Putamen (tissue), 1 donor: ENCODE measurements around the gene AFMID.
"Not testable (repeated sequence)": the region's sequence is repeated elsewhere in the genome, so short reads cannot be mapped to it uniquely, and the experiment has no call there.

Source experiments
- DNase-seq: peaks from one replicate; pipeline ENCODE4 v3.0.0-alpha.2; 2016; ENCODE audit warnings: low spot score

AFMID gene

GRCh38 chr17:78186692-78187595 lies at the start of gene AFMID, which contains the start of gene TK1:
AFMID (plus strand) TSS chr17:78187362; CDS start chr17:78187371, 9 bp downstream.
TK1 (minus strand) TSS chr17:78187052; CDS start chr17:78186994, 58 bp downstream.
- peak; percentile 96 for DNase-seq

GRCh38 chr17:78137392-78138203 lies 49.6 kb upstream of the AFMID start:
- no peak for DNase-seq

GRCh38 chr17:78138204-78139060 lies 48.7 kb upstream of the AFMID start:
- no peak for DNase-seq

GRCh38 chr17:78139861-78140168 lies 47.3 kb upstream of the AFMID start:
- not testable (repeated sequence) for DNase-seq

GRCh38 chr17:78140169-78141051 lies 46.8 kb upstream of the AFMID start:
- DNase-seq, result no peak

- no peak for DNase-seq
Measured at GRCh38 chr17:78141437-78142118, 45.6 kb upstream of the AFMID start.

GRCh38 chr17:78142119-78142861 lies 44.9 kb upstream of the AFMID start:
- DNase-seq, result no peak

GRCh38 chr17:78143214-78144146 lies 43.7 kb upstream of the AFMID start:
- DNase-seq, result no peak

GRCh38 chr17:78144147-78144719 lies 42.9 kb upstream of the AFMID start:
- DNase-seq, result peak; percentile 77

- no peak for DNase-seq
Measured at GRCh38 chr17:78144736-78145641, 42.2 kb upstream of the AFMID start.

GRCh38 chr17:78146471-78146869 lies 40.7 kb upstream of the AFMID start:
- no peak for DNase-seq

GRCh38 chr17:78146881-78147280 lies 40.3 kb upstream of the AFMID start:
- DNase-seq, result no peak

- no peak for DNase-seq
Measured at GRCh38 chr17:78147315-78147998, 39.7 kb upstream of the AFMID start.

- DNase-seq, result no peak
Measured at GRCh38 chr17:78148286-78149016, 38.7 kb upstream of the AFMID start.

- no peak for DNase-seq
Measured at GRCh38 chr17:78151514-78152008, 35.6 kb upstream of the AFMID start.
